RKO (cell line): ENCODE data around the gene USP24.
"Not testable (repeated sequence)": the region's sequence is repeated elsewhere in the genome, so short reads cannot be mapped to it uniquely, and the experiment has no call there.

Source experiments
- DNase-seq: peaks from one replicate; pipeline ENCODE4 v3.0.0-alpha.2; 2016; ENCODE audit warnings: low spot score

The USP24 gene

GRCh38 chr1:55039342-55040082 lies 175.7 kb downstream of the USP24 start, which contains the start of gene PCSK9:
Gene PCSK9, plus strand, starts transcription at chr1:55039548. Its CDS starts 290 bp downstream, at chr1:55039838.
- DNase-seq: peak; percentile 38

- DNase-seq: no peak
Measured at GRCh38 chr1:55038974-55039341, 176.2 kb downstream of the USP24 start.

GRCh38 chr1:55038552-55038838 lies 176.7 kb downstream of the USP24 start:
- DNase-seq: no peak

- DNase-seq: no peak
Measured at GRCh38 chr1:55037733-55038551, 177.2 kb downstream of the USP24 start.

- DNase-seq: no peak
Measured at GRCh38 chr1:55035904-55036303, 179.3 kb downstream of the USP24 start.

- DNase-seq: no peak
Measured at GRCh38 chr1:55034476-55035133, 180.6 kb downstream of the USP24 start.

- no peak for DNase-seq
Measured at GRCh38 chr1:55033265-55033614, 181.9 kb downstream of the USP24 start.

- not testable (repeated sequence) for DNase-seq
Measured at GRCh38 chr1:55031098-55031497, 184.1 kb downstream of the USP24 start.

GRCh38 chr1:55026682-55027081 lies 188.5 kb downstream of the USP24 start:
- DNase-seq: not testable (repeated sequence)

GRCh38 chr1:55024163-55024562 lies 191.0 kb downstream of the USP24 start:
- DNase-seq: not testable (repeated sequence)

GRCh38 chr1:55021942-55022546 lies 193.1 kb downstream of the USP24 start:
- DNase-seq: peak; percentile 92

- no peak for DNase-seq
Measured at GRCh38 chr1:55018395-55018794, 196.8 kb downstream of the USP24 start.
